ENCODE measurements around the gene LAMA4.
A peak's percentile ranks its signal among the peaks of the same experiment; 100 is the strongest.

The LAMA4 gene

DNA sequence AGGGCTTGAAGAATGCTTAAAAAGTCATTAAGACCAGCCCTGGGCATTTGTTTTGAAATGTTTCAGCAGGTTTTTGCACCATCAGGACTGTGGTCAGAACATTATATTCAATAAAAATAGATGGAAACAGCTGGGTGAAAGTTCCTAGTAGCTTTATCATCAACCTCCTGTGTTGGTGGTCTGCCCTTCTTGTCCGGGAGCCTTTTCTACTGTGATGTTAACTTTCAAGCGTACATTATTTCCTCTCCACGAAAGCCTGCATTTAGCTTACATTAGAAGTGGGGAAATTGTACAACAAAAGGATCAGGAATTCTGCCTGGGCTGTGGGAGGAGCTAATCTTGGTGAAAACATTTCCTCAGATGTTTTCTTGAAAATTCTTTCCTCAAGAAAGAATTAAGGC lies 71.1 kb downstream of the LAMA4 start:
- no peak for DNase-seq

DNA sequence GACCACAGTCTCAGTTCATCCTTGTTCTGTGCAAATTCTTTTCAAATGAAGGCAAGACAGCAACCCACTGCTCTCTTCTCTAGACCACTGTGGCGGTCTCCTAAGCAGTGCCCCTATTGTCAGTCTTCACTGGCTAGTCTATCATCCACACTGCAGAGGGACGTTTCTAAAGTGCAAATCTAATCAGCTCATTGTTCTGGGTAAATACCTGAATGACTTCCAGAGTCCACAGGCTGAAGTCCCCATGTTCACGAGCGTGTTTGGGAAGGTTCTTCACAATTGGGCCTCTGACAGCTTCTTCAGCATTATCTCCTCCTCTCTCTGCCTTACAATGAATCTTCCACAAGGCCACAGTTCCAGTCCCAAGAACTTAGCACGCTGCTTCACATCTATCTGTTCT lies 73.2 kb downstream of the LAMA4 start:
- DNase-seq, result no peak

DNA sequence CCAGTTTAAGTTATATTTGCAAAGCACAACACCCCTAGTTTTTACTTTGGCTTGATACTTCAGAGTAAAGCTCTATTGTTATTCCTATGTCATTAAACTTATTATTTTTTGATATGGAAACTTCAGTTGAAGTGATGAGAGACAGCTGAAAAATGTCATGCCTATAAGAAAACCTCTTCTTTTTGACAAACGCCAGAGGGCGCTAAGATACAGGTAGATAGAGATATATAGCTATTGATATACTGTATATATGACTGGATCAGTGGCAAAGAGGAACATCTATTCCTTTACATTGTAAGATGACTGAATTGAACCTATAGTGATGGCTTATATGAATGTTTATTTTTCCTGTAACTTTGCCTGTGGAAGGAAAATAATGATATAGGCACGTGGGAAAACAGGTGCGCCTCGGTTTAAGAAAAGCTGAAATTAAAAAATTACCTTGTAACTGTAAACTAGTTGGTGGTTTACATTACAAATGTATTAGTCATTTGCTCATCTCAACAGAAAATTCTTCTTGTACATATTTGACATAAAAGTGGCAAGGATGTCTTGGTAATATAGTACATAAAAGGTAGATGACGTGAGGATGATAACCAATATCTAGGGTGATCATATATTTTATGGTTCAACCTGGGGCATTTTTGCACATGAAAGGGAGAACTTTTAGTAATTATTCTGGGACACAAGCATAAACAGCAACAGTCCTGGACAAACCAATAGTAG lies 74.1 kb downstream of the LAMA4 start:
- peak; percentile 27 for DNase-seq

DNA sequence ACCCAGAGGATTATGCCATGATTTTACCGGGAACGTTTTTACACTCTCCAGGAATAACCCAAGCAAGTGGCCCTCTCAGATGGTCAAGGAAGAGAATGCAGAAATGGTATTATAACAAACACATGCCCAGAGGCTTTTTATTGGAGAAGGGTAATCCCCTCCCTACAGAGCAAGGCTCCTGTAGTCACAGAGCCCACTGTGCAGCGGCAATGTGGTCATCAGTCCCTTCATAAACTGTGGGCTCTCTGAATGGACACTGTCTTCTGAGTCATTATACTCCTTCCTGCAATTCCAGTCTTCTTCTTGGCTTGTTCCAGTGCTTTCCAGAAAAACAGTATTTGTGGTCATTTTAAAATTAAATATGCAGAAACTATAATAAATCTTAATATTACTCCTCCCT lies 74.7 kb downstream of the LAMA4 start:
- DNase-seq, result no peak

DNA sequence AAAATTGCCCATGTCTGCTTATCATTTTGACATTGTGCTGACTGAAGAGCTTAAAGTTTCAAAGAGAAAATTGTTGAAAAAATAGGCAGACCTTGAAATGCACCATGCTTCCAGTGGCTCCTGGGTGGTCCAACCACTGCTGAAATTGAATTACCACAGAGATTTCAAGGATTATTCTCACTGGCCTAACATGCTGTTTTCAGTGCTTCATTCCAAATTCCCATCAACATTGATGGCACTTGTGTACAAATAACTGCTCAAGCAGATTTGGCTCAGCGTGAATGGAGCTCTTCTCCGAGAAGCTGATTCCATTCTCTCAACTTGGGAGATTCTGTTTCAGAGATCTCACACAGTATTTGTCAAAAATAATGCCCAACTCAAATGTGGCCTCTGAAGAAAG lies 75.5 kb downstream of the LAMA4 start:
- no peak for DNase-seq

DNA sequence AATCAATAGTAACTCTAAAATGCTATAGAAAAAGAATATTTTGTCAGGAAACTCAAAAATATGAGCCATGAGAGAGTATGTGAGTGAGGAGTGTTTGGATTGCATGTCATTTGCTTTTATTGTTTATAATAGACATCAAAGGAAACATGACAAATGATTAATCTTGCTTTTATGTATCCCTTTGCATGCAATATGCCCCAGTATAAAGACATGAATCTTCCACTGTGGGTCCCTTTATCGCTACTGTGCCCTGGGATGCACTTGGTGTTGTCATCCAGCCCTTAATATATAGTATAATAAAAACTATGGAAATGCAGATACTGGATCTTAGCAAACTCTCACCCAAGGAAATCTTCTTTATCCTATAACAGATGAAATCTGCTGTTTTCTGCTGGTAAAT lies 77.3 kb downstream of the LAMA4 start:
- DNase-seq, result no peak

DNA sequence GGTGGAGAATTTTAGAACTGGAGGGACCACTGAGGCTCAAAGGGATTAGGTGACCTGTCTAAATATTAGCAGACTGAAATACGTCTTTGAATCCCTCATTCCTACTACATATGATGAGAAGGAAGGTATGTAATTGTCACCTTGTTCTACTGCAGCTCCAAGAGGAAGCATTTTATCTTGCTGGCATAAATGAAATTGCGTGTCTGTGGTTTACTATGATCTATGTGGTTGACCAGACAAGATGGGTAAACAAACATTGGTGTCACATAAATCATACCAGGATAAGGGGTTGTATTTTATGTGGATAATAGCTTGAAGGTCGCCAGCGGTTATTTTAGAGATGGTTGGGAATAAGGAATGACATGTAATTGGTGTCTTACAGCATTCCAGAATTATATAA lies 78.2 kb downstream of the LAMA4 start:
- no peak for DNase-seq

DNA sequence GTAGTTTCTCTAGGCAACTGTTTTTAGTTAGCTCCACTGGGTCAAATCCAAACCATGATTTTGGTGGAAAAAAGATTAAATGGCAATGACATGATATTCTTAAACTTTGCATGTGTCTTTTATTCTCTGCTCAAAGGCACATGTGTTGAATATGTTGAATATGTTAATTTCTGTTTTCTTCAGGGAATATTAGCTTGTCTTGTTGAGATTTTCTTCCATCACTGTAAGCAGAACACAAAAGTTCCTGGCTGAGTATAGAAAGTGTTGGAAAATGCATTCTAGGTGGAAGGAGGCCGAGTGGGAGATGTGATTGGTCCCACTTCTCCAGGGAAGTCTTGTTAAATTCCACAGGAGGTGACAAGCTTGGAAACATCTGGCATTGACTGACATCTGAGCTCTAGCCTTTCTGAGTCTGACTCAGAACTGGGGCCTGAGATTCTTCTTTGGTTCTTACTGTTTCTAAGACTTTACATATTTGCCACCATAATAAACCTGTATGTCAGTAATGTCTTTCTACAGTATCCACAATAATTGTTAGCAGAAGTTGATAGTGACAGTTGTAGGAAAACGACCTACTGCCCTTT lies 81.1 kb downstream of the LAMA4 start:
- DNase-seq, result no peak

DNA sequence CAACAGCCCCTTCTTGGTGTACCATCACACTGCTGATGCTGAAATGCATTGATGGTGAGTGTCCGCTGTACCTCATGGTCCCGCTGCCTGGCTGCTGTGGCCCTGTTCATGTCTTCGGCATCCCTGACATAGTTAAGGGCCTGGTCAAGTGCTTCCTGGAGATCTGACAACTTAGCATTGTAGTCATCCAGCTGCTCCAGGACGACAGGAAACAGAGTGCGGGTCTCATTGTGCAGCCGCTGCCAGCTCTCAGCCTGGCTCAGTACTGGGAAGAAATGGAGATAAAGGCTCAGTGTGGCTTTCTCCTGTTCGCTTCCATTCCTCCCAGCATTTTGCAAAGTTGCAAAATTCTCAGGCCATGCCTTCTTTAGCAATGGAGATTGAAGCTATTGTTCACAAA lies 81.8 kb downstream of the LAMA4 start:
- no peak for DNase-seq

DNA sequence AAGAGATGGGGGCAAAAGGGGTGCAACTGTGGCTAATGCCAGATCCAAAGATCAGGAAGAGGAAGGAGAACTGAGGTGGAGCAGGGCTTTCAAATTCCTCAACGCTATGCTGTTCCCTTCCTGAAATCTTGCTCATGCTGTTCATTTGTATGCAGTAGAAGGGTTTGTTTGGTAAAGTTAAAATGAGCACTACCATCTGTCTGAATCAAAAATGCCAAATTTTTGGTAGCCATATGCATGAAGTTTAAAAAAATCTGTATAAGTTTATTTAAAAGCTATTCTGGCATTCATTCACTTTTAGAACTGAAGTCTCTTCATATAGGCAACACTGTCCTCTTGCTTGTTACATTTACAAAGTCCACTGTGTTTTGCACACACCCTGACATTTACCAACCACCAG lies 84.8 kb downstream of the LAMA4 start:
- DNase-seq, result no peak

DNA sequence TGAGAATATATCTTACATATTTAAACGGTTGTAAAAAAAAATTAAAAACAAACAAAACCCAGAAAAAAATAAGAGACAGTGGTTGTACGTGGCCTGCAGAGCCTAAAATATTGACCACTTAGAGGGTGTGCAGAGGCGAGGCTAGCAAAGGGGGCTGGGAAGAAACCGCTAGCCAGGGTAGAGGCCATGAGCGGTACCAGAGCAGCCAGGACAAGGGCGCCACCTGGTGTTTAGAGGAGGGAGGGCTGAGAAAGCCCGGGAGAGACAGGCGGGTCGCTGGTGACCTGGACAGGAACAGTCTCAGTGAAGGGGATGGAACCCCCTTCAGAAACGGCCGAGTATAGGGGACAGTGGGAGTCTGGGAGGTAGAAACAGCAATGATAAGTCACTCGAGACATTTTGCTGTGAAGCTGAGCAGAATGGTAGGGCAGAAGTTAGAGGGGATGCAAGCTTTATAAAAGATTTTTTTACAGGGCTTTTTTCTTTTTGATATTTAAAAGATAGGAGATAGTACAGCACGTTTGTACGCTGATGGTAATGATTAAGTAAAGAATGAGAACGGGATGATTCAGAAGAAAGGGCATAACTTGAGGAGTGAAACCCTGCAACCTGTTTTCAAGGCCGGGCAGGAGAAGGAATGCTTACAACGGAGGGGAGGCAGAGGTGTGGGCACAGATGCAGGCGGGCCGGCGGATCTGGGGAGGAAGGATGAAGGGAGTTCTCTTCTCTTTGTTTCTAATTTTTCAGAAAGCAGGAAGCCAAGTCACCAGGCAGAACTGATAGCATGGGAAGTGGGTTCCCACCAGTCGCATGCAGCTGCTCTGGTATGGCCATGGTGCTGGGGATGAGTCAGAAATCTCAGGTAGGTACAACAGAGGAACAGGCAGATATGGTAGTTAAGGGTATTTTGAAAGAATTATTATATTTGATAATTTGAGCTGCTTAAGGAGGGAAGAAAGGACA lies 90.8 kb downstream of the LAMA4 start:
- DNase-seq, result peak; percentile 78

DNA sequence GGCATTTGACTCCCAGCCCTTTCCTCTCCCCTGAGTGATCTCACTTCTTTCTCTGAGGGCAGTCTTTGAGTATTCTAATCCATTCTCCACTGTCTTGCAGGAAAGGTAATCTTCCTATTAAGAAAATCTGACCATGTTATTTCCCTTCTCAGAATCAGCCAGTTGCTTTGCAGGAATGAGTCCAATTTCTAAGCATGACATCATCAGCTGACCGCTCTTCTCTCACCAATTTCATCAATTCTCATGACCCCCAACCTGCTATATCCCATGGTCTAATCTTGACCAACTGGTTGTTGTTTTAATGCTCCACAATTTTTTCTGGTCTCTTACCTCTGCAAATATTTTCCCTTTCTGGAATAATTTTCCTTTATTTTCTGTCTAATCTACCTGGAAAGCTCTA lies 93.6 kb downstream of the LAMA4 start:
- no peak for DNase-seq

DNA sequence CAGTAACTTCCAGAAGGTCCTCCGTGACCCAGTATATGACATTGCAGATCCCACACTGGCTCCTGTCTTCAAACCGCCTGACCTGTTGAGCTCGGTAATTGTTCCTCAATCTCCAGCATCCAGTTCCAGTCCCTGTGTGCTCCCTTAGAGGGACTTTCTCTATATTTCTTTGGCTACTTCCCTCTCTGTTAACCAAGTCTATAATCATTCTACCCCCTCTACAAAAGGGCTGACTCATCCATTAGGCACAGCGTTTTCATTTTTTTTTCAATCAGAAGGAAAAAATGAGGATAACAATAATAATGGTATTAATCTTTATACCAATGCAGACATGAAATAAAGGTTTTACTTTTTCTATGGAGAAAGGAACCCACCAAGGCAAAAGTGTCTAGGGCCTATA lies 97.7 kb downstream of the LAMA4 start:
- DNase-seq, result no peak

DNA sequence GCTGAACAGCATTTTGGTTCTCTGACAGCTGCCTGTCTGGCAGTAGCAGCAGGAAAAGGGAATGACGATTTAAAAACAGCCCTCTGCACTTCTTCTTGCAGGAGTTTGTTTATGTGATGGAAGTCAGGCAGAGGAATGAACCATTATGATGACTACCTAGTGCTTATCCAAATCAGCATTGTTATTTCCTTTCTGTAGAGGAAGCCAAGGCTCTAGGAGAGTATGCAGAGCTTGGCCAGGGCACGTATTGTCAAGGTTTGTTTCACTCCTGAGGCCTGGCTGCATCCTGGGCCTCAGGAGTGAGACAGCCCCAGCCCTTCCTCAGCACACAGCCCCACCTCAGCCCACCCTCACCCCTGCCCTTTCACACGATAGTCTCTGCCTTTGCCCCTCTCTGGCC lies 98.5 kb downstream of the LAMA4 start:
- DNase-seq, result no peak

DNA sequence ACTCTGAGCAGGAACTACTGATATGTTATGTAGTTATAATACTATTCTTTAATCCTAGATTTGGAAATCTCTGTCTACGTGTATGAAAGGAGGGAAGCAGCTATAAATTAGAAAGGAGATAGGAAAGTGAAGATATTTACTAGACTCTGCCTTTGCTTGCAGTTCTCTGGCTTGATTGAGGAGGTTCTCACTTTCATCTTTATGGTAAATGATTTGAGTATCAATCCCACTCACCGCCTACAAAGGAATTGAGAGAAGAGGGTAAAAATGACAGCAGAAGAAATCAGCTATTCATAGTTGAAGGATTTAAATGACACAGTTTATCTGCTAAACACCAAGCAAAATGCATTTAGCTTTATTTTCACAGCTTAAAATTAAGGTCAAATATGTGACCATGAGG lies 99.7 kb downstream of the LAMA4 start:
- DNase-seq, result no peak

DNA sequence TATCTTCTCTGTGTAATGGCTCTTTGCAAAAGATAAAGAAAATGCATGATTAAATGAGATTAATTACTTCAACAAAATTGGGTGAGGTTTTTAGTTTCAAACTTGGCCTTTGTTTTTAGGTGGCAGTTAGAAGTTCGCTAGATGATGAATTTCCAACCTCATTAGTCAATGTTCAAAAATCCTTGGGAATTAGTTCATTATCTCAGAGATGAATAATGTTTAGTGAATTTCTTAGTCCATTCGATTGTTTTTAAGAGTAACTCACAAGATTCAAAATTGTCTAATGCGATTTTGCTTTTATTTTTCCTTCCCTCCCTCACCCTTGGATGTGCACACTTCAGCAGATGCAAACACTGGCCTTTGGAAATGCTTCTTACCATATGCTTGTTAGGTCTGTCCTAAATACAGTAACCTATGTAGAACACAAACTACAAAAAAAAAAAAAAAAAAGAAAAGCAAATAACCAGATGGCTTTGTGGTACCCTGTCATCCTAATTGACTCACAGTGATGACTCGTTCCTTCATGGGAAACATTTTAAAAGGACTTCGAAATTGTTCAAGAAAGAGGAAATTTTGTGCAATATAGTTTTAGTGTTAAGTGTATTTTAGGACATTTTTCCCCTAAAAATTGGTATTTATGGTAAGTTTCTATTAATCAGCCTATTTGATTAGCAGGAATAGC lies 100.3 kb downstream of the LAMA4 start:
- DNase-seq, result no peak

DNA sequence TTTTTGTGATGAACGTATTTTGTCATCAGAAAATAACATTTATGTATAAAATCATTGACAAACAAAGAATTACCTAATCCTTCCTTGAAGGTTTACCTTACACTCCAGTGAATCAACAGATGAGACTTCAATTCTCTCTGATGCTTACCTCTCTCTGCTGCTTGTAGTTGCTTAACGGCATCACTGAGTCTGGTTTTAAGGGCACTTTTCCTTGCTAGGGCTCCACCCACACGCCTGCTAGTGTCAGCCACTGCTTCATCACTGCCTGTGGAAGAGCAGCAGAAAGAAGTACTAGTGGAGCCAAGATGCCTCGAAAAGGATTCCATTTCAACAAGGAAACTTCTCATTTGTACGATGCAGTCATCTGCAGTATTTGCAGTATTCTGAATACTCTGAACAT lies 104.0 kb downstream of the LAMA4 start:
- DNase-seq, result no peak

DNA sequence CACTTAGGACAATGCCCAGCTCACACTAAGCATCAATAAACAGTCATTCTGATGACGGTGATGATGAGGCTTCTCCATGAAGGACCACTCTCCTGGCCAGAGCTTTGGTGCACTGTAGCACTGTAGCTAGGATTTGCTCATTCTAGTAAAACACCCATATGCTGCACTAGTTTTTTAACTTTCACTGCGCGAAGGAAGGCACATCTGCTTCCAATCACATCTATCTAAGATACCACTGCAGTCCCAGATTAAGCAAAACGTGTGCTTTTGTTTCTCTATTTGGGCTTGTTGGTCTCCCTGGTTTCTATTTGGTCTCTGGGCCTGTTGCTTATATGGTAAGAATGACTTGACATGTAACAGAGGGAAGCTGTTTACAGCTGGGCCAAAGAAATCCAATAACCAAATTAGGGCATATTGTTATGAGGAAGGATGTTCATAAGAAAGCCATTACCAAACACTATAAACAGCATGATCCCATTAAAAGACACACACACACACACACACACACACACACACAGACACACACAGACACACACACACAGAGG lies 104.6 kb downstream of the LAMA4 start:
- DNase-seq, result no peak

DNA sequence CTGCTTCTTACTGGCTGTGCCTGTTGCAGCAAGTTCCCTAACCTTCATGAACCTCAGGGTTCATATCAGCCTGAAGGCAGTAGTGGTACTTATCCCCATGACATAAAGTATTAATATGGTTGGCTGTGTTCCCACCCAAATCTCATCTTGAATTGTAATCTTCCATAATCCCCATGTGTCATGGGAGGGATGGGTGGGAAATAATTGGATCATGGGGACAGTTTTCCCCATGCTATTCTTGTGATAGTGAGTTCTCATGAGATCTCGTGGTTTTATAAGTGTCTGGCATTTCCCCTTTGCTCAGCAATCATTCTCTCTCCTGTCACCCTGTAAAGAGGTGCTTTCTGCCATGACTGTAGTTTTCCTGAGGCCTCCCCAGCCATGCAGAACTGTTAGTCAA lies 105.1 kb downstream of the LAMA4 start:
- no peak for DNase-seq

DNA sequence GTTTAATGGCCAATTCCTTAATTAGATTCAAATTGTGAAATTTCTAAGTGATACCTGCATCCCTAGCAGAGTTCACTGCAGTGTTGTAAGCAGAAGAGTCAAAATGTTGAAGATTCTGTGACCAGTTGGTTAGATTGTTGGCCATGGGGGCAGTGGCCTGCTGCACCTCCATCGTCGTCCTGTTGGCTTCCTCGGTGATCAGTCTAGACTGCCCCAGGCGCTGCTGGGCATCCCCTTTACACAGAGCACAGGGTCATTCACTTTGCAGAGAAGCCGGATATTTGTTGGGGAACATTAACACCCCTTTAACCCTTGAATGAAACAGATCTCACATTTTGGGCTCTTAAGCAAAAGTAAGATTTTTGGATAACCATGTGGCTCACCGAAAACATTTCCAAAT lies 106.3 kb downstream of the LAMA4 start:
- no peak for DNase-seq

DNA sequence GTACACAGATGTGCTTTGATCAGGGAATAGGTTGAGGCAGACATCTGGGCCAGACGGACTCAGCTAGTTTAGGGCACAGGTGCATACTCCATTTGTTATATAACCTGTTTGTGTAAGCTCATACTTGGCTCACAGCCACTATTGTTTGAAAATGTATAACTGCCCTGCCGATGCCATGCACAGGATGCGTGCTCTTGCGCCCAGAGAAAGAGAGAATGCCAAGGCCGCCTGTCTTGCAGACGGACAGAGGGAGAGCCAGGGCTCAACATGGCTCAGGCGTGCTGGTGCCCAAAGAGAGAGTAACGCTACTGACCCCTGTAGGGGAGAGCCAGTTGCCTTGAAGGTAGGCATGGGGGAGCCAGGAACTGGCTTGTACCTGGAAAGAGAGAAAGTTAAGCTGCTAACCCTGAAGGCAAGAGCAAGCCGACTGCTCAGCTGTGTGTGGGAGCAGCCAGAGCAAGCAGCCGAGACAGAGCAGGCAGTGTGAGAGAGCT lies 109.2 kb downstream of the LAMA4 start:
- DNase-seq, result no peak

DNA sequence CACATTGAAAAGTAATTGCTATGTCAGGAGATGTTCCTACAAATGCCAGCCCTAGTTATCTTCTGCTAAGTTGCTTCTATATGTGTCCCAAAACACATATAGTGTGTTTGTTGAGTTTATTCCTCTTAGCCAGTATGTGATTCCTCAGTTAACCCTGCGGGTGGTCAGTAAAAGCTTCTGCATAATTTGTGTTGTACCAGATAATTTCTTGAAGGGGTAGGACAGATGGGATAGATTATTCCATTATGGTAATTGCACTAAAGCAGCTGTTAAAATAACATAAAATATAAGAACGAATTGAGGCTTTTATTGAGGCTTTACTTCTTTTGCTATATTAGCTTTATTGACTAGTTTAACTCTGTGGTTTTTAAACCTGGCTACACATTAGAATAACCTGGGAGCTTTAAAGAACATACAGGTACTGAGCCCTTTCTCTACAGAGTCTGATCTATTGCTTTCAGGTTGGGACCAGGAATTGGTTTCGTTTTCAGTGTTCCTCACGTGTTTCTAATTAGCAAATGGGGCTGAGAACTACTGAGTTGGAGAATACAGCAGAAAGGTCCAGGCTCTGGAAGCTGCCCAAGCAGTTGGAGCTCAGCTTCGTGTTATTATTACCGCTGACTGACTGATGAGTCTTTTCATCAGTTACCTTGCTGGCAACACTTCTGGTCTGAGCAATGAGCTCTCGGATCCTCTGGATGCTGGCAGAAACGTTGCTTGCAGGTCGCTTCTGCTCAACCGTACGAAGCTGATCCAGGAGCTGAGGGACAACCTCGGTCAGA lies 110.0 kb downstream of the LAMA4 start:
- DNase-seq, result no peak

Data from activated CD8-positive, alpha-beta memory T cell treated with anti-CD3 and anti-CD28 coated beads, Interleukin-2, amount 50 U/mL, for 4 hours (primary cell).